HG02763 (cell line): ENCODE data around the gene BCL2L1.
A peak's percentile ranks its signal among the peaks of the same experiment; 100 is the strongest.
"Not testable (repeated sequence)": the region's sequence is repeated elsewhere in the genome, so short reads cannot be mapped to it uniquely, and the experiment has no call there.

Source experiments
- ATAC-seq: cut with Tn5 transposase; IDR thresholded peaks from one replicate; pipeline ENCODE4 v1.9.1; 2021; ENCODE audit warnings: mild to moderate bottlenecking, moderate library complexity; ENCODE audit not compliant: unreplicated experiment

BCL2L1 gene

GRCh38 chr20:31677553-31678260 is 45.0 kb downstream of the BCL2L1 start:
- ATAC-seq: no peak

DNA sequence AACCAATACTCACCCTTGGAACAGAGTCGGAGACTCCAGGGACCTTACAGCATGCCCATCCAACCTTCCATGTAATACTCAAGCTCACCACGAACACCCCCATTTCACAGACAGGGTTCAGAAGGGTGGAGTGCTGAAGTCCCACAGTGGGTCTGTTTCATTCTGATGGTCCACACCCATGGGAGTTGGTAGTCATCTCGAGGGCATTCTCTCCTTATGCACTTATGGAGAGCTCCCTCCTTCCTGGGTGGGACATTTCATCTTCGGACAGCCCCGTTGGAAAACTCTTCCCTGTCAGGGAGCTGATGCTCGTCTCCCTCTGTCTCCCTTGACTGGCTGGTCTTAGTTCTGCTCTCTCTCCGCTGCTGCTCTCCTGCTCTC is 46.1 kb downstream of the BCL2L1 start:
- ATAC-seq: no peak

- no peak for ATAC-seq
Measured at GRCh38 chr20:31675828-31676608, 46.6 kb downstream of the BCL2L1 start.

DNA sequence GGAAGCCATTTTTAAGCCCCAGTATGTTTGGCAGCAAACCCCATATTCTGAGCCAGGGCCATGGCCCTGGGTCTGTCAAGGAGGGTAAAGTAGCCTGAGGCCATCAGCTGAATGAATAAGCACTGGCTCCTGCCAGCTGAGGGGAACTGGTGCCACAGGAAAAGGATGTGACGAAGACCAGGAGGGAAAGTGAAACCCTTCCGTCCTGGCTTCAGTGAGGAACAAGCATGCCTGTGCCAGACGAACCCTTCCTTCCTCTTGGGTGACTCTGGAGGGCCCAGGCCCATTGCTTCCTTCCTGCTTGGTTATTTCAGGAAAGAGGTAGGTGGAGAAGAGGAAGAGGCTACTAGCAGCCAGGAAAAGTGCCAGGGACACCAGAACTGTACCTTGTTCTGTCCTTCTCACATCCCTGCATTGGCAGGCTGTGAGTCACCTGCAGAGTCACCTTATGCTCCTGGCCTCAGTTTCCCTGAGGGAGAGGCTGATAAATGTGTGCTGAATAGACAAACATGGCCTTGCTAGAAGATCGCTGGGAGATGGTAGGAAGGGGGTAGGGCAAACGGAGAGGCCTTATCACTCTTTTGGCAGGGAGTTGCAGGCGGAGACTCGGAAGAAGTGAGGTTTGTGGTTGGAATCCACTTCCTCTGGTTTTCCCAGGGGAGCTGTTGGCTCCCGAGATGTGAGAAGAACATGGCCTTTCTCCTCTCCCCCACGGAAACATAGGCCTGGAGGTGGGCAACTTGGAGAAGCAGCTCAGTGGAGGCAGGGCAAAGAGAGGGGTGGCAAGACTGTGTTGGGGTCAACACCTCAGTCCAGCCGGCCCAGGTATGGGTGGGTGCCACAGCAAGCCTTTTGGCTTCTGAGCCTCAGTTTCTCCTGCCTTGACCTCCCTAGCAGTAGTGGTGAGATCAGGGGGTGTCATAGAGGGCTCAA is 47.5 kb downstream of the BCL2L1 start:
- peak; percentile 62 for ATAC-seq

DNA sequence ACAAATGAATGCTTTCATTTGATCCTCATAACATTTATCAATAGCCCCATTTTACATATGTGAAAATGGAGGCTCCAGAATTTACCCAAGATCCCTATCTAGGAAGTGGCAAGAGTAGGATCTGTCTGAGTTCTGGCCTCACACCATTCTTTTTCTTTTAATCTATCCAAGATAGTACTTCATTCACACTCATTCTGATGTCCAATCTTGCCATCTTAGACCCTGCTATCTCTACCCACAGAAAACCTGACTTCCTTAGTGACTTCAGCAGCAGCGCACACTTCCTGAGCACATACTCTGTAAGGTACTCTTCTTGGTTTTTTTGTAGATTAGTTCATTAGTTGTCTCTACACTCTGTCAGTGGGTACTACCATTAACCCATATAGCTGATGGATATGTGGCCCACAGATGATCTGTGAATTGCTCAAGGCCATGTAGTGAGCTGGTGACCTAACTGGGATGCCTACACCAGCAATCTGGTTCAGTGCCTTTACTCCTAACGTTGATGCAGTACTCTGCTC is 48.7 kb downstream of the BCL2L1 start:
- no peak for ATAC-seq

GRCh38 chr20:31673435-31673834 is 49.2 kb downstream of the BCL2L1 start:
- ATAC-seq: no peak

GRCh38 chr20:31671324-31671723 is 51.3 kb downstream of the BCL2L1 start:
- no peak for ATAC-seq

- no peak for ATAC-seq
Measured at GRCh38 chr20:31670371-31671228, 52.1 kb downstream of the BCL2L1 start.

- no peak for ATAC-seq
Measured at GRCh38 chr20:31669876-31670275, 52.8 kb downstream of the BCL2L1 start.

GRCh38 chr20:31668944-31669343 is 53.7 kb downstream of the BCL2L1 start:
- ATAC-seq: not testable (repeated sequence)

- ATAC-seq: no peak
Measured at GRCh38 chr20:31667315-31668285, 55.1 kb downstream of the BCL2L1 start.

DNA sequence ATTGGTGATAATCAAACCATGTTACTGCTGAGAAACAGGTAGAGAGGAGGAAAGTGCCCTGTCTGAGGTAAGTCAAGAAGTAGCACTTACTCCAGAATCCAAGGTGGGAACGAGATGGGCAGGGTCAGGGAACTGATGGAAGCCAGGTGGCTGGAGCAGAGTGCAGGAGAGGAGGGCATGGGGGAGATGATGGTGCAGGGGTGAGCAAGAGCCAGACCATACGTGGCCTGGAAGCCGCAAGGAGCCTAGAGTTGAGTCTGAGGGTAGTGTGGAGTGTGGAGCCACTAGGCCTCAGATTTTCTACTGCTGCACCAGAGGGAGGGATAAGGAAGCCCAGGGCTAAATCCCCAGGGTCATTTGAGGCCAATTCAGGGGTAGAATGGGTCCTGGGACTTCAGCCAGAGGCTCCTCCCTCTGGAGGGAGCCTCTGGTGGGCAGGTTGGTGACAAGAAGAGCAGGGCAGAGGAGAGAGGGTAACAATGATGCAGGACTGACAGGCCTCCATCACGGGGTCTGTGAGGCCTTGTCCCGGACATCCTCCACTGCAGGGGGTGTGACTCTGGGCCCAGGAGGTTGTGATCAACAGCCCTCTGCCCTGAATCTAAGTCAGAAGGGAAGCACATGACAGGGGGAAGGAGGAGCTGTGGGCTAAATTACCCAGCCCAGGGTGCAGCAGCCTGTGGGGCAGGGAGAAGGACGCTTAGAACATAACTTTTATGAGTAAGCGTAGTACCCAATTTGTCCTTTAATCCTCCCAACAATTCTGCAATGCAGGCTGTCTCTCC is 56.2 kb downstream of the BCL2L1 start:
- ATAC-seq: no peak

- no peak for ATAC-seq
Measured at GRCh38 chr20:31665753-31666152, 56.9 kb downstream of the BCL2L1 start.

DNA sequence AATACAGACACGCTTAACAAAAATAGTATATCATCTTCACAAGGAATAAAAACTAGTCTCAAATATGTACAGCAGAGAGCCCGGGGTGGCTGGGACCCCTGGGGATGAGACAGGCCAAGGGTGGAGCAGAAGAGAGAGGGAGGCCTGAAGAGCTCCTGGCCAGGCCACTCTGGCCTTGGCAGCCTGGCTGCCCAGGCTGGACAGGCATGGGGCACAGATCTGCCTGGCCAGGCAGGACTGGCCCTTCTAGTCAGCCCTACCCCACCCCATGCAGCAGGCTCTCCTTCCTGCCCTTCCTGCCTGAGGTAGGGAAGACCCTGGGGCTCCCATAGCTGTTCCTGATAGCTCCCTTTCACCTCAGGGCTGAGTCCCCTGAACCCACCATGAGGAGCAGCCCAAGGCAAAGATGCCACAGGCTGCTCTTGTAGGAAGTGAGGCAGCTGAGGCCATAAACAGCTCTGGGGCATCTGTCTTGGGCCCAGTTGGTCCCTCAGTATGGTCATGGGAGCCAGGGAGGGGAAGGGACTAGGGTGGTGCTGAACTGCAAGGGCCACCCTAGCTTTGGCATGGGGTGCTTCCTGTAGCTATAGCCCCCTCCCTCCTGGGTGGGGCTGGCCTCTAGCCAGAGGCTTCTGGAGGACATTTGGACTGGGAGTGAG is 57.8 kb downstream of the BCL2L1 start:
- no peak for ATAC-seq

DNA sequence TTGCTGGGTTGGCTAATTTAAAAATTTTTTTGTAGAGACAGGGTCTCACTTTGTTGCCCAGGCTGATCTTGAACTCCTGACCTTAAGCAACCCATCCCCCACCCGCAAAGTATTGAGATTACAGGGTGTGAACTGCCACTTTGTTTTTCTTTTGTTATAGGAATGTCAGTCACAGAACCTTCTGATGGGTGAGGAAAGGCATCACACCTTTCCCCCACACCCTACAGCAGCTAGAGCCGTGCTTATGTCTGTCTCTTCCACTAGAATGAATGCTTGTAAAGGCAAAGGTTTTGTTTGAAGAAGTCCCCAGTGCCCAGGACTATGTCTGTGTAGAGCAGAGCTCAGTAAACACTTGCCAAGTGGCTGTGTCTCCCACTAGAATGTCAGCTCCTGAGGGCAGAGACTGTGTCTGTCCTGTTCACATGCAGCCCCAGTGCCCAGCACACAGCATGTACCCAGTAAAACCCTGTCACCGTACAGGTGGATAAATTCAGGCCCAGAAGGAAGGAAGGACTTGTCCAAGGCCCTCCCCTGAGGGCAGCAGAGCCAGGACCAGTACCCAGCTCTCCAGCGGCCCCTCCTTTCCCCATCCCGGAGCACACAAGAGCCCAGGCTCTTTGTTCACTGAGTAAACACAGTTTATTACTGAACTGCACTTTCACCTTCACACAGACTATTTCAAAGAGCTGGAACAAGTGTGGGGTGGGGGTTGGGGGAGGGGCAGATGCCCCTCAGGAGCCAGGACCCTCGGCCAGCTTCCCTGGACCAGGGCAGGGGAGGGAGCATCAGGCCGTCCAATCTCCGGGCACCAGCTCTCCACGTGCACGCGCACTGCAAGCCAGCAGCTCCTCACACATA is 58.6 kb downstream of the BCL2L1 start:
- no peak for ATAC-seq

GRCh38 chr20:31663524-31663837 is 59.2 kb downstream of the BCL2L1 start:
- no peak for ATAC-seq

DNA sequence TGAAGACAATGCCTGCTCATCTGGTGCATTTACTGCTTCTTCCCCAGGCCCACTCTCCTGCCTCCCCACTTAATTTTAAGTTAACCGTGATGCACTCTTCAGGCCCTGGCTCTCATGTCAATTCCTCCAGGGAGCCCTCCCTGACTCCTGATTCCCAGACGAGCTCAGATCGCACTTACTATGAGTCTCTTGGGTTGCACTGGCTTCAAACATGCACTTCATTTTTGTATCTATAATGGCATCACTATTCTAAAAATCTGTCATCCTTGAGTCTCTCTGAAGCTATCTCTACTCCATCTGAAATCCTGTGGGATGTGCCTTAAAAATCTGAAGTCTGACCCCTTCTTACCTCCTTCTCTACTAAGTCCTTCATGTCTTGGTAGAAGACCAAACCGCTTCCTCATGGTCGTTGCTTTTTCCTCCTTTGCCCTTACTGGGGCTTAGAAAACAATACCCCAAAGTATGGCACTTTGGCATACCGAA is 60.3 kb downstream of the BCL2L1 start:
- ATAC-seq: no peak
